CD4-positive, alpha-beta T cell treated with Interleukin-6 for 4 hours (primary cell): ENCODE measurements around the gene NEUROG1.

ENCODE experiments used
- DNase-seq: peaks from one replicate; pipeline ENCODE4 v3.0.0-alpha.2; 2020; ENCODE audit warnings: mixed read lengths

Gene NEUROG1

DNA sequence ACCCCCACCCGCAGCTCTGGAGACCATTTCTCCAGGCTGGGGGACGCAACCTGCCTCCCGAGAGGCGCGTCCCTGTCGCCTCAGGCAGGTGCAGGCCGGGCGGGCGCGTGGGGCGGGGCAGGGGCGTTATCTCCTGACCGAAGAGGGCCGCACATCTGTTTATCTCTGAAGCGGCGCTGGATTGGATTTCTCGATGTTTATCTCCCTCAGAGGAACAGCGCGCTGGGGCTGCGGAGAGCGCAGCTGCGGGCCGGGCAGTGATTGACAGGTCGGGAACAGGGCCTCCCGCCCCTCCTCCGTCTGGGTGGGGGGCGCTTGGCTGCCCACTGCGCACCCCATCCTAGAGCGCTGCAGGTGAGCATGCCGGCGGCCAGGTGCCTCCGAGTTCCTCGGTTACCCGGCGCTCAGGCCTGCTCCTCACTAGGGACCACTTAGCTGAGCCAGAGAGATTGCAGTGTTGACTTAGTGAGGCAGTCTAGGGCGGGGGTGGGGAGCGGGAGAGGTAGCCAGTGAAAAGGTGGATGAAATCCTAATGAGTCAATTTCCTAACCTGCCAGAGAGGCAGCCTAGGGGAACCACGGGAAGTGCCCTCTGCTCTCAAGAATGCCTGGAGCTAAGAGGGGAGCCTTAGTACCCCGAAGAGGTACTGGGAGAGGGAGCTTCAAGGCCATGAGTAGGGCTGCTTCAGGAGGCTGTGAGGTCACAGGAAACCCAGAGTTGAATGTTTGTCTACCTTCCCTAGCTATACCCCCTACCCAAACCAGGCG is 44.0 kb downstream of the NEUROG1 start:
- no peak for DNase-seq

DNA sequence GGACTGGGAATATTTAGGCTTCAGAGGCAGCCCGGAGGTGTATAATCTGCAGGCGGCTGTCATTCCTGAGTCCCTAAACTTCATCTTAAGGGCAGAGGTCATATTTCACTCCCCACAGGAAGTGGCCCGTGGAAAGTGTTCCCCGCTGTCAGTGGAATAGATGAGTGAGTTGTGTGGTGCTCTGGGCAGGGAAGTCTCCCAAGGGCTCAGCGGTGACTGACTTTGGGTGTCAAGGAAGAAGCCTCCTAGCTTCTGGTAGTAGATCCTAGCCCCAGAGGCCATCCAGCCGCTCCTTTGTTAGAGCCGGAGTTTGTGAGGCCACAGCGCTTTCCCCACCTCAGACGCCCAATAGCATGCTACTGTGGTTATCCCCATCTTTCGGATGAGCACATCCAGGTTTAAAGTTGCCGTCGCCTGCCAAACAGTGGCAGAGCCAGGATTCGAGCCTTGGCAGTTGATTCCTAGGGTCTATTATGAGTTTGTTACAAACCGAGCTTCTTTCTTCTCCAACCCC is 44.7 kb downstream of the NEUROG1 start:
- DNase-seq, result no peak

DNA sequence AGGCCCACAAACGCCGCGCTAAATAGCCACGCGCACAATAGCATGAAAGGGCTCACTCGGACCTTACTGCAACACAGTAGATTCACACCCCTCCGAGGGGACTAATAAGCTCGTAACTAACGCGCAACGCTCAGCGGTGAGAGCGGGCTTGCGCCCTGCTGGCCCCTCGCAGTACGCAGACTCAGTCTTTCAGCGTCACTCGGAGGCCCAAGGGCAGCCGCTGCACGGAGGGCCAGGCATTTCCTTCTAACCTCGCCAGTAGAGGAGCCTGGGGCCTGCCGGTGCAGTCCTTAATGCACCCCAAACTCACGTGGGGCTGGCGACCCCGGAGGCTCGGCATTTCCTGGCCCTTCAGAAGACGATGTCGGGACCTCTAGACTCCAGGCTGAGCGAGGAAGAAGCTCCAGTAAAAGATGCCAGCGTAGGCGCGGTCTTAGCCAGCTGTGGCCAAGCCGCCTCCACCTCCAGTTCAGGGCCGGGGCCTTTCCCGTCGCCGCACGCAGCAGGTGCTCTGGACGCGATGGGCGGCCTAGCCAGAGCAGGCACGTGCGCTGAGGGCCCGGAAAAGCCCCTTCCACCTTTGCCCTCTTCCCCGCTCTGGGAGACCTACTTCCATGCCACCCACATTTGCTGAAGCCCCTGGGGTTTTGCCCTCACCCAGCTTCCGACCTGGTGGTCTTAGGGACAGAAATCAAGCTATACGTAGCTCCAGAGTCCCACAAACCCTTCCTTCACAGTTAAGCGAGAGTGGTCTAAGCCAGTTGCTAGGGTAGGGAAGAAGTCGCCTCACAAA is 45.3 kb downstream of the NEUROG1 start:
- no peak for DNase-seq

DNA sequence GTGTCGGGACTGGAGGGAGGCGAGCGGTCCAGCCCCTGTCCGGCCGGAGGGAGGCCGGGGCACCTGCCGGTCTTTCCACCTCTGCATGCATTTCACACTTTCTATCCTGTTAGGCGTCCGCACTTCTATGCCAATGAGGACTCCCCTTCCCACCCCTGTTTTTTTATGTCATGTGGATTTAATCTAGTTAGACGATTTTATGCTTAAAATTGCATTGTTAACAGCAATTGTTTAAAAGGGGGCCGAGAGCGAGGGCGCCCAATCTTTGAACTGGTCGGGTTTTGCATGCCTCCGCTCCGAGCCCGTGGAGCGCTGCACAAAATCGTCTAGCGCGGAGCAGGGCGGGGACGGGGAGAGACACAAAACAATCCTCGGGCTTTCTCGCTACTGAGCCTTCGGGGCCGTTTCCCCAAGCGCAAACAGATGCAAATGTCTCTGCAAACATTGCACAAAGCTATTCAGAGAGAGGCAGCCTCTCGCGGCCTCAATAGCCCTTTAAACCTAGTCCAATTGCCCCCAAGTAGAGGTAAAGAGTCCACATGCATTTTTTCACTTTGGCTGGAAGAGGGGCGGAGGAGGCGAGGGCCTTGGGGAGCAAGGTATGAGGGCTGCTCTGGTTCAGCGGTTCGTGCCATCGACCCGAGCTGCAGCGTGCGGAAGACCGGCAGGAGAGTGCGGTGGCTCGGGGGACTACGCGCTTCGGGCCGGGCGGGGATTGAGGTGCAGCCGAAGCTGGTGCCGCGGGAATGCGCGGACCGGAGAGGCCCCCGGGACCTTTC is 46.1 kb downstream of the NEUROG1 start:
- DNase-seq, result no peak

DNA sequence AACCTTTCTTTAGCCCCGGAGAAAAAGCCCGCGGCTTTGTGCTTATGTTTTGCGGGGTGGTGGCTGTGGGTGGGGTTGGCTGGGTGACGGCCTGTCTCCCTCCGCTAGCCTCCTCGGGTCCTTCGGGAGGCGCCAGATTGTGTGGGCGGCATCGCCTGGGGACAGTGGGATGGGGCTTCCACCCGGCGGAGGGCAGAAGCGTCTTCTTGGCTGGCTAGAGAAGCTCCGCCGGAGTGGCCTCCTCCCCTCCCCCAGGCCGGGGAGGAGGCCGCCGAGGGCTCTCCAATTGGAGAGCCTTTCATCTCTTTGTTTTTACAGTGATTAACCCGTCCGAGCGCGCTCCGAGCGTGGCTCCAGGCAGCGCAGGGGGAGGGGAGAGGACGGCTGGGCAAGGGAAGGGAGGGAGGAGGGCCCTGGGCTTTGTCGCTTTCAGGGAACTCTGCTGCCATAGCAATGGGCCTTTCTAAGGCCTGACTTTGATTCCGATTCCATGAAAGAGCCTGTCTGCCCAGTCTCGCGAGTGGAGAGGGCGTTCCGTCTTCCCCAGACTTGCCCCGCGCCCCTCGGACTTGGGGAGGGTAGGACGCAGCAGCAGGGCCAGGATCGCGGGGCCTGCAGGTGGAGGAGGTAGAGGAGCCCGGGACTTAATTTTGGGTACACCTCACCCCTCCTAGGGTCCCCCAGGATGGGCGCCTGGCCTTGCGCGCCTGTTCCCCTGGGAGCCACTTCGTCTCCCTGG is 46.9 kb downstream of the NEUROG1 start:
- DNase-seq, result no peak

DNA sequence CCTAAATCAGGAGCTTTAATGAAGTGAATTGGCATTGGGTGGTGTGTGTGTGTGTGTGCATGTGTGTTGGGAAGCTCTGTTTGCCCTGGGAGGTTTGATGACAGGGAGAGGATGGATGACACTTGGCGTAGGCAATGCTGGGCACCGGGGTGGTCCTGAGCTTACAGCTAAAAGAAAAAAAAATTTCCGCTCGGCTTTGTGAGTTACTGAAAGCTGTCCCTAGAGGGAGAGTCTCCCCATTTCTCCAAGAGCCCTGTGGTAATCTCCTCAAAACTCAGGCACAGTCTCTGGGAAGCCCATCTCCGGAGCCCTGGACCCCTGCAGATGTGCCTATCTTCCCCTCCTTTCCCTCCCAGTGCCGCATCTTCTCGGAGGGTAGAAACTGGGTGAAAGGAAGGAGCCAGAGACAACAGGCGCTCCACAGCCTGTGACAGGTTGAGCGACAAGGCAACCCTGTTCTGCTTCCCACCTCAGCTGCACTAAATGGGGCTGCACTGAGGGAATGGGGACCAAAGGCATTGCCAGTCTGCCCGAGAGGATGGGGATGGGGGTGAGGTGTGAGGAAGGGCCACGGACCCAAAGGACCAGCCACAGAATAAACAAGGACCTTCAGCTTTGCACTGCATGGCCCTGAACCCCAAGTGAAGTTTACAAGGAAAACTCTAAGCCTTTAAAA is 47.8 kb downstream of the NEUROG1 start:
- DNase-seq, result no peak

DNA sequence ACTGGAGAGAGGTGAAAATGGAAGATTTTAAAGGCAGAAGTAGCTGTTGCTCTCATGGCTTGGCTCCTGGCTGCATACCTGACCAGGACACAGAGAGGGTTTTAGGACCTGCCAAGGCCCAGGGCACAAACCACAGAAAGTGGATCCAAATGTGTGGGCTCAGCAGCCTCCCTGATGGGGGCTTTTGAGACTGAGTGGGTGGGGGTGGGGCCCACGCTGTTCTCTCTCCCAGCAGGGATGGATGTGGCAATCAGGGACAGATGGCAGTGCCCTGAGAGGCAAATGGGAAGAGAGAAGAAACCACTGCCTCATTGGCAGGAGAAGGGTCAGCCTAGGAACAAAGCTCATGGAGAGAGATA is 48.7 kb downstream of the NEUROG1 start:
- DNase-seq, result no peak

DNA sequence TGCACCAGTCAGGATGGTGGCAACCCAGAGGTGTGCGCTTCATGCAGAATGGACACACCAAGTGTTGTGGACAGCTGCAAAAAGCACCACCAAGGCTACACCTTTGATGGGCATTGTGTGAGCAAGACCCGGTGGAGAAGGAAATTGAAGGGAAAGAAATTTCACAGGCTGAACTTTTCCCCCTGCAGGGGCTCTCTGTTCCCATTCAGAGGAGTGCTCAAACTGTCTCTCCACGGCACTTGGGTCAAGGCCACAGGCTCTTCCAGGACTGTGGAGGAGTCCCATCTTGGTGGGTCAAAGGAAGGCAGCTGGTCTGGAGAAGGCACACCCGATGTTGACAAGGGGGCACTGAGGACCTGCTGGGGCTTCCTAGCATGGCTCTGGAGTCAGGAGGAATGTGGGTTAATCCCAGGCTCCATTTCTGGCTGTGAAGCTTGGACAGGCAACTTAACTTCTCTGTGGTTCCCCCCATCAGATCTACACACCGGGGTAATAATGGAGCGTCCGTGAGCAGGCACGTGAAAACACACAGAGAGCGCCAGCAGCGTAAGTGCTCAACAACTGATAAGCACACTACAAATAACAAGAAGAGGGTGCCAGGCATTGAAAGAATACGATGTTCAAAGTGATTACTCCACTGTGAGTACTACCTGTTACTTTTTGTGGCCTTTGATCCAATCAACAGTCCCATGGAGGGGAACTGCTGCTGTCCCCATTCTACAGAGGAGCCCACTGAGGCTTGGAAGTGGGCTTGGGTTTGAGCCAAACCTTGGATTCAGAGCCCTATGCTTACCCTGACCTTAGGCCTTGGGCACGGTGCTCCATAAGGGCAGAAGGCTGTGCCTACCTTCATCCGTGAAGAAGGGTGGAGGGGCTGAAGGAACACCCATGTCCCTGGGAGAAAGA is 49.4 kb downstream of the NEUROG1 start:
- no peak for DNase-seq

DNA sequence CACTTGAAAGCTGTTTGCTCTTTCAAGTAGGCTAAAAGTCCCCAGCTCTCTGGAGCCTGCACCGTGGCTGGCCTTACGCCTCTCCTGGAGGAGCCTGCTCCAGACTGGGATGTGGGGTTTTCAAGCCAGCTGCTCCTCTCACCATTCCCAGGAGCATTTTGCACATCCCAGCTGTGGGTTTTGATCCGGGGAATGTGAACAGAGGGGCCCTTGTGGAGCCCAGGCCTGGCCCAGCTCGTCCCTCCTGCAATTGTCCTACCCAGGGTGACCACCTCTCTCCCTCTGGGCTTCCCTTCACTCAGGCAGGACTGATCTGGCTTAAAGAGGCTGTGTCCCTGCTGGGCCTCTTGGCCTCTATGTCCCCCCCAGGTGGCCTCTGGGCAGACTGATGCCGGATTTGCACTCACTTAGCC is 51.1 kb downstream of the NEUROG1 start:
- DNase-seq, result no peak
